GDM1 (cell line): ENCODE data around the gene GARS1.
"Not testable (repeated sequence)": the region's sequence is repeated elsewhere in the genome, so short reads cannot be mapped to it uniquely, and the experiment has no call there.

ENCODE experiments used
- DNase-seq: peaks from one replicate; lab custom pipeline; 2025; lab: John Stamatoyannopoulos, UW

Gene GARS1

DNA sequence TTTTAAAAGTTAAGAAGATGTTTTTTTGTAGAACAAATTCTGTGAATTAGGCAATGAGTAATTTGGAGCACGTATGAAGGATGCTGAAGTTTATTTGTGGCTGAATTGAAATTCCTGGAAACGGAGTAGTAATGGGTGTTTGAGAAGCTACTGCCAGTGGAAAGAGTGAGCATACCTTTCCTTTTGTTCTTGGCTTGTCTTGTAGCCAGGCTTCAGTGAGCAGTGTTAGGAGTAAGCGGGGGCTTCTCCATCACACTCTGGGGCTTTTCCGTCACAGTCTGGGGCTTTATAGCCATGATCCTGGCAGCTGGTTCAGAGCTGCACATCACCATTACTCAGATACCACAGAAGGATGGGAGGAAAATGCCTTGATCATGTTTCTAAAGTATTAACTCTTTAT is 32.3 kb downstream of the GARS1 start:
- no peak for DNase-seq

DNA sequence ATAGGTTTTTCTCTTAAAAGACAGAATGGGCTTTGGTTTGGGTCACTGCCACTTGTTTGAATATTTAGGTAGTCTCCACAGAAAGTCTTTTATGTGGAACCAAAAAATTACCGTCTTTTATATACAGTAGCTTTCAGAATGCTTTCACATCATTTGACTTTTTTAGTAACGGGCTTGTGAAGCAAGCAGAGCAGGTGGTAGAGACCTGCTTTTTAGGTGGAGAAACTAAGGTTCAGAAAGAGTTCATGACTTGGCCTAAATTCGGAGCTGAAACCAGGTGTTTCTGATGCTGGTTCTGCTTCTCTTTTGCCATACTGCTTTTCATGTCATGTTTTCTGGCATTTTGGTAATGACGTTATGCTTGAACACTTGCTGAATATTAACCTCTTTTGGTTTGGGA is 36.3 kb downstream of the GARS1 start:
- DNase-seq, result no peak

DNA sequence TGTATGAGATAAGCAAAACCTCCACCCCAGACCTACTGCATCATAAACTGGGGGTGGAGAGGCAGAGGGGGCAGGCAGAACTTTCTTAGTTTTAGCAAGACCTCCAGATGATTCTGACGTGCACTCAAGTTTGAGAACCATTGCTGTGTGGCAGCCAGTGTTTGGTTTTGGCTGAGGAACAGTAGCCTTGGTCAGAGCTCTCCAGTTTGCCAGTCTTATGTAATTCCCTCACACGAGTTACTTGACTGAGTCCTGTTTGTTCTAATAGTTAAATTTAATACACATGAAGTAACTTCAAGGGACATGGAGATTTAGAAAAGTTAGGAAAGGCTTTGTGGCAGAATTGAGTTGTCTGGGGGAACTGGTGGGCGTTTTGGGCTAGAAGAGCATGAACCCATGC is 38.5 kb downstream of the GARS1 start:
- DNase-seq, result no peak

DNA sequence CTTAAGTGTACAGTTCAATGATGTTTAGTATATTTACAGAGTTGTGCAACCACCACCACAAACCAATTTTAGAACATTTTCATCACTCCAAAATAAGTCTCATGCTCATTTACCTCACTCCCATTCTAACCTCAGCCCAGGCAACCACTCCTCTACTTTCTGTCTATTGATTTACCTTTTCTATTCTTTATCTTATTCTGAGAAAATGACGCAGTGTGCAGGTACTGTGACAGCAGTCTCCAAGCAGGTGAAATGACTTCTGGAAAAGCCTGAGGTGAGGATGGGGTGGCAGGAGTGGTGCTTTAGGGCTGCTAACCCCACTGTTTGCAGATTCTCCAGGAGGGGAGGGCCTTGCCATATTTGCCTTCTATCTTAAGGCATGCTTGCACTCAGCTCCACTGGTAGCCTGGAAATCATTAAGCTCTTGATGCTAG is 39.5 kb downstream of the GARS1 start:
- no peak for DNase-seq

DNA sequence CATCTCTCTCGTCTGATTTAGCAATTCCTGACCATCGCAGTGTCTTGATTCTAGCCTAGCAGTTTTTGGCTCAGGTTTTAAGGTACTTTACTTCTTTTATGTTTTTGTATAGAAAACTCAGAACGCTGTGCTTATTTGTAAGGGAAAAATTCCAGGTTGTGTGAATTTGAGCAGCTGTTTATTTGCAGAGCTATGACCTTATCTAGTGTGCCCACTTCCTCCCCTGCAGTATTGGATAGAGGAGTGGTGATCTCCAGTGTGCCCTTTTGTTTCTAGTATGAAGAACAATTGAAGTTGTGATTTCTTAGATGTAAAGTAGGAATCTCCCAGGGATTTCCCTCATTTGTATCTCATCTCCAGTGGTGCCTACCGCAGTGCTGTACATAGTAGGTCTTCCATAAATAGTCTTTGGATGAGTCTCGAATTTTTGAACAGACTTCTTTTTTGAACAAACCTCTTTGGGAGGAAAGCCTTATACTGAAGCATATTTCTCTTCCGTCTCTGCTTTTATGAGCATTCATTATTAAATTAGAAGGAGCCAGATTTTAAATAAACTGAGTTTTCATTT is 40.0 kb downstream of the GARS1 start:
- DNase-seq, result no peak

DNA sequence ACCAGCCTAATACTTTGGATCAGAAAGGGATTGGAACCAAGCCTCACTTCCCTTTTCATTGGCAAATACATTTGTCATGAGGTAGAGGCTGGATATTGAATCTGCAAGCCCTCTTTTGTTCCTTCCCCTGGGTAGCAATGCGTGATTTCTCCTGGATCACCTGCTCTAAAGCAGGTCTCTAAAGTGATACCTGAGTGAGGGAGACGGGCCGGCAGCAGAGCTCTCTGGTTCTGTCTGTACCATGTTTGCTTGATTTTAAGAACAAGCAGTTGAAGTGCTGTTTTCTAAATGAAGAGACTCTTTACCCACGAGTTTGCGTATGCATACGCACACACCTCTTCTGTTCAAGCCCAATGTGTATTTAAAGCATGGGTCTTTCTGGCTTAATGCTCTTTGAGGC is 41.1 kb downstream of the GARS1 start:
- no peak for DNase-seq

DNA sequence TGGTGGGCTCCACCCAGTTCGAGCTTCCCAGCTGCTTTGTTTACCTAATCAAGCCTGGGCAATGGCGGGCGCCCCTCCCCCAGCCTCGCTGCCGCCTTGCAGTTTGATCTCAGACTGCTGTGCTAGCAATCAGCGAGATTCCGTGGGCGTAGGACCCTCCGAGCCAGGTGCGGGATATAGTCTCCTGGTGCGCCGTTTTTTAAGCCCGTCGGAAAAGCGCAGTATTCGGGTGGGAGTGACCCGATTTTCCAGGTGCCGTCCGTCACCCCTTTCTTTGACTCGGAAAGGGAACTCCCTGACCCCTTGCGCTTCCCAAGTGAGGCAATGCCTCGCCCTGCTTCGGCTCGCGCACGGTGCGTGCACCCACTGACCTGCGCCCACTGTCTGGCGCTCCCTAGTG is 47.6 kb downstream of the GARS1 start:
- not testable (repeated sequence) for DNase-seq

DNA sequence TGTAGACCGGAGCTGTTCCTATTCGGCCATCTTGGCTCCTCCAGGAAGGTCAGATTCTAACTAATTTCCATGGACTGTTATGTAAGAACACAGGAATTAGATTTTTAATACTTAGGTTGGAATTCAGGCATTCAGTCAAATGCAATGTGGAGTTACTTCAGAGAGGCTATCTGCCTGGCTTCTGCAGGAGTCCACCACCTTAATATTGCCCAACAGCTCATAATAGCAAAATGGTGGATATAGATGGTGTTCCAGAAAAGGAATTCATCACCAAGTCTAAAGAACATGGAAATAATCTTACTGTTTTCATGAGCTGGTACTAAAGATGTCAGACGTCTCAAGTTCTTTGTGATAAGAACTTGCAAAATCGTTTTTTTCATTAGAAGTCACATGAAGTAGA is 48.1 kb downstream of the GARS1 start:
- DNase-seq, result no peak

DNA sequence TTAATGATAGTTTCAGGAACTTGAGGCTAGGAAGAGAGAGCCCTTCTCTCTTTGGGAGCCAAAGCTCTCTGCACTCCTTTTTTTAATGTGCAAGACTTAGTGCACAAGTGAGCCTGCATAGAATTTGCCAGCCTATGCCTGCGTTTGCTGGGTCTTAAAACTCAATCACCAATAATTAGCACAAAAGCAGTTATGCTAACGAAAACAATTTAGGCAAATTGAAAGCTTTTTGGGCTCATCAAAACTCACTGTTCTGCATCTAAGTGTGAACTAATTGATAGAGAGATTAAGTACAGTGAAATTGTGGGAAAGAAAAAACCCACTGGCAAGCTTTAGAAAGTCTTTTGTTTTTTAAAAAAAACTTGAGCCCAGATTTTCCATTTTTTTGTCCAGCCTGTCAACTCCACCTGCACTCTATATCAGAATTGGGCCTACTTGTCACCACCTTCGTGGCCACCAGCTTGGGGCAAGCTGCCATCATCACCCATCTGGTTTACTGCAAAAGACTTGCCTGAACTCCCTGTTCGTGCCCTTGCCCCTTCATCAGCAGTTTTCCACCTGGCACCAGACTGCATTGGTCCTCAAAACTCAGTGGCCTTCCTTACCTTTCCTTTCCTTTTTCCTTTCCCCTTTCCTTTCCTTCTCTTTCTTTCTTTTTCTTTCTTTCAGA is 49.7 kb downstream of the GARS1 start:
- DNase-seq, result no peak

DNA sequence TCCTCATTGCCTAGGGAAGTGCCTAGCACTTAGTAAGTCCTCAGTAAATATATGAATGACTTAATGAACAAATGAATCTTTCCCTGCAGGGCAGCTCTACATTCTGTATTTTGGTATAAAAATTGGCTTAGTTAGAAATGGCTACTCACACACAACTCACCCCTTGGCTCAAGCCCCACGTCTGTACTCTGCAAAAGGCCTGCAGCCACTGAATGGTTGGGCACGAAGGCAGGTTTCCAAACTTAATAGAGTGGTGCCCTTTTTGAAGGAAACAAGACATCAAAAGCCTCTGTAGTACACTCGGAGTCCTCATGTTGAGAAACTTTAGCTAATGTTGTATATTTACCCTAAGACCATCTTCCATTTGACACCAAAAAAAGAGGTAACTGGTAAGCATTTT is 51.0 kb downstream of the GARS1 start:
- no peak for DNase-seq

DNA sequence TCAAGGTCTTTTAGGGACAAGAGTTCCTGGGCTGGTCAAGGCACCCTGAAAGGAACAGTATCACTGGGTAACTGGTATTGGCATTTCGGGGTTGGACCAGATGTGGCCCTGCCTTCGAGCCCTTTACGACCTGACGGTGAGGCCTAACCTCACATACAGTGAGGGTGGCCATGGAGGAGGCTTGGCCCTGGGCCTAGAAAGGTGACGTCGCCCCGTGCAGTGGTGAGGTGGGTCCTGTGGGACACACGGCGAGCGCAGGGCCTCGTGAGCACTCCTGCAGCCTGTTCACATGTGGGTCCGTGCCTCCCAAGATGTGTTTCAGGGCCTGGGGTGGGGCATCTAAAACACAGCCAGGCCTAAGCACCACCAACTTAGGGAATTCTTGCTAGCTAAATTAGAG is 51.5 kb downstream of the GARS1 start:
- no peak for DNase-seq

DNA sequence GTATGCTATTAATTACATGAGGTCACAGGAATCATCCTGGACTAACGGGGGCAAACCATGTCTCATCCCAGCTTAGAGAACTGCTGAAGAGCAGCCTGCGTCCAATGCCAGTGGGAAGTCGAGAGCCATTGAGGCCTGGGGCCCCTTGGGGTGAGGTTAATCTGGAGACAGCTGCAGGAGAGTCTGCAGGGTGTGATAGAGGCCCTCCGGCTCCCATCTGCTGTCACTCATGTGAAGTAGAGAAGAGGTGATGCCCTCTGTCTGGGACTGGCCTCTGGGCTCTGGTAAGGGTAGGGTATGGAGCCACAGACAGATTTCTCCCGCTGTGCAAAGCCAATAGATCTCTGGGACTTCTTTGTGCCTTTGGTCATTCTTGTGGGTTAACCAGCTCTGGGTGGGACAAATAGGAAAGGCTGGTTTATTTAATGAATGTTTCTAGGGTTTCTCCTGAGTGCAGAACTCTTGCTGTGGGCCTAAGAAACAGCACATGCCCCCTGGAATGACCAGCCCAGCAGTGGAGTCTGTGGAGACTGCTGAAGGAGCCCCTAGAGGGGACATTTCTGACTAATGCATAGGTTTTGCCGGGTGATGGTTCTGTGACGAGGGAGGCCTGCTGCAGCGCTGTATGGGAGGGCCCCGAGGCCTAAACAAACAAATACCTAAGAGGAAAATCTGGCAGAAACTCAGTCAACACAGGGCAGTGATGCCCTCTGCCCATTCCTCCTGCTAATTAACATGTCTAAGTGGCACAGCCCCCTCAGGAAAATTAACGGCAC is 53.1 kb downstream of the GARS1 start:
- DNase-seq, result no peak

DNA sequence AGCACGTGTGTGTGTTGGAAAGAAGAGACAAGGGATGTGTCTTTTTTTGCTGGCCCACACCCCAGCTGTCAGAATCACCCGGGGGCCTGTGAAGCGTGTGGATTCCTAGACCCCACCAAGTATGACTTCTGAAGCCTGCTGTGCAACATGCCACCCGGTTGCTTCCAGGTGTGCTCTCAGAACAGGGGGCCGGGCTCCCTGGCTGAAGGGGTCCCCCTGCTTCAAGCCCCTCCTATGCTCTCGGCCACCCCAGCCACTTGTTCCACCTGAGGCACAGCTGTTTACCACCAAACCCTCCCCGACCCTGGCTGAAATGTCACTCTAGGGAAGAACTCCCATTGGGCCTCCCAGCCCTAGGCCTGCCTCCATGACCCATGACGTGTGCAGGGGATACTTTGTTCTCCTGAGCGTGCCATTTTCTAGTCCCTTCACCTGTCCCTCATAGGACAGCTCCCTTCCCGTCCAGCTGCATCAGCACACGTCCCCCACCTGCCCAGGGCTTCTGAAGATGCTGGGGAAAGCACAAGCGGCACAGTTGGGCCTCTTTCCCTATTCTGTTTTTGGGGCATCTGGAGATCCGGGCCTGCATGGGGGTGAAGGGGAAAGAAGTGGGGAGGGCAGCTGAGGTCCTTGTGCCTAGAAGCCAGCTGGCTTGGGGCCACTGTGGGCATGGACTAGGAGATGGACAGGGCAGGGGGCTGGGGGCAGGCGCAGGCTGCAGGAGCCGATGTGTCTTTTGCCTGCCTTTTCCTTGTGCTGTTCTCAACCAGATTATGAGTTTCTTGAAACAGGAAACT is 54.3 kb downstream of the GARS1 start:
- no peak for DNase-seq

DNA sequence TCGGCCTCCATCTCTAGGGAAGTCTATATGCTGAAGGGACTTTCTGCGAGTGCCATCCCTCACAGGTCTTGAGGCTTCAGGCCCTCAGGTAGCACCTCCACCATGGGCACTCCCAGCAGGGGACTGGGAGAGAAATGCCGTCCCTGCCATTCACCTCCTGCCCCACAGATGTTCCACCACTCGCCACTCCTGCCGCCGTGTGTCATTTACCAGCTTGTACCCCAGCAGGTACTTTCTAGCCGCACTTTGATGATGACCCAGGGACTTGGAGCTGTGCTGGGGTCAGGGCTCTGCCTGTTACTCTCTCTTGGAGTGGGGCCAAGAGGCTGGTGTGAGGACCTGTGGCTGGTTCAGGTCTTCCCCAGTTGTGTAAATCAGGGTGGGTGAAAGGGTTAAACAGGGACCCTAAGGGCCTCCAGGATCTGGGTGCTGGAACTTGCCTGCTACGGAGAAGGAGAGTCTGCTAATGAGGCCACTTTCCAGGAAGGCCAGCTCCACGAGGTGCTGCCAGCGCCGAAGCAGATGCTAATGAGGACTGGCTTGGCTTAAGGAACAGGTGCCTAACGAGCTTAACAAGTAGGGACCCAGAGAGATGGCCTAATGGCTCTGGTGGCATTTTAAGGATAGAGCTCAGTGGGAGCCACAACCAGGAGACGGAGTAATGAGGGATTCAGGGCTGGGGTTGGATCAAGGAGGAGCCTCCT is 55.2 kb downstream of the GARS1 start:
- DNase-seq, result no peak

DNA sequence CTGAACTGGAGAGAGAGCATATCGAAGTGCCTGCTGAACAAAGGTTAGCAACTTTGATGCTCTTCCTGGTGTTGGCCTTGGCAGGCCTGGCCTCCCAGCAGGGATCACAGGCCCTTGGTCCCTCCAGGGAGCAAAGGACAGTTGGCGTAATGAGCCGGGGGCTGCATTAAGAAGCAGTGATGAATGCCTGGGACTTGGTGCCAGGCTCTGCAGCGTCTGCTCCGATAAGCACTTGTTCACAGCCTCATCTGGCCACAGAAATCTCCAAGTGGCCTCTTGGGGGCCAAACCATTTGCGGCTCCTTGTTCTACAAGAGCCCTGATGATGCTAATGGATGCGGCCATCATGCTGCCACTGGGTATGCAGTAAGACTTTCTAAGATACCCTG is 55.7 kb downstream of the GARS1 start:
- no peak for DNase-seq

DNA sequence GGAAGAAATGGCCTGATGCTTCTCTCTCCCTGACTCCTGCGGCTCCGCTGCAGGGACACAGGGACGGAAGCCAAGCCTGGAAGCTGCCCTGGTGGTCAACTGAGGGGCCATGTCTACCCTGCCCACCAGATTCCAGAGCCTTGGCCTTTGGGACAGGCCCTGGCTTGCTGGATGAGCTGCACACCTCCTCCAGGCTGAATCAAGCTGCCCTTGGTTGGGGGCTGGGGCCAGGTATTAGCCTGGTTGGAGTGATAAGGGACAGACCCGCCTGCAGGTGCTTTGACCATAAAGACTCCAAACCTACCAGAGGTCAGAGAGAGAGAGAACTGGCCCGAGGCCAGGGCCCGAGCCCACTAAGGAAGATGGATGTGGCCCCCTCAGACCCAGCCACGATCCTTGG is 57.5 kb downstream of the GARS1 start:
- no peak for DNase-seq

DNA sequence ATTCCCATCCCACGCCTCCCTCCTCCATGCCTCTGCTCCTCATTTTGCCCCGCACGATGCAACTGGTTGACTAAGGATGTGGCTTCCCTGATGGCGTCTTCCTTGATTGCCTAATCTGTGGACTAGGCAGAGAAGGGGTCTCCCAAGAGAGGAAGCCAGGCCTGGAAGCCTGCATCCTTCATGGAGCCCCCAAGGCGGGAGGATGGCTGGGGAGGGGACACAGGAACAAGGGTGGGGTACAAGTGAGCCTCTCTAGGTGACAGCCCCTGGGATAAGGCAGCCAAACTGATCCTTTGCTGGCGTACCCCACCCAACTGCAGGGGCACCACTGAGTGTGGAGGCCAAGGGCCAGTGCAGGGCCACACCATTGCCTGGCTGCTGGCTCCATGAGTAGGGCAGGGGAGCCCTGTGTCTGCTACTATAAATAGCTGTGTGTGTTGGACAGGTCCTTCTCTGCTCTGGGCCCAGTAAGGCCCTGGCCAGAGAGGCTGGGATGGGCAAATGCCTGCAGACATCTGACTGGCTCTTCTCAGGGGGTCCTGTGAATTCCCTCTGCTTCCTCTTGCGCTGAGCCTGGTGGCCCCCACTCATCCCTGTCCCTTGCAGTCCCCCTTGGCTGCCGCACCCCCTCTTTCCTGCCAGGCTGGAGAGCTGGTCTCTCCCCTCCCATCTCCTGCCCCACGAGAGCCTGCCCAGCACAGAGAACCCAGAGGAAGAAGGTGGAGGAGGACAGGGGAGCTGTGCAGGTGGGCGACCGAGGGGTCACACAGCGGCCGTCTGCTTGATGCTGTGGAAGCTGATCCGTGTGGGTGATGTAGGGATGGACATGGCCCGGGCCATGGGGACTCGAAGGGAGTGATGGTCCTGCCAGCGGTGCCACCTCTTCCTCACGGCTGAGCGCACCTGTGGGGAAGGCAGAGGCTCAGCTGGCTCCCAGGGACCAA is 58.3 kb downstream of the GARS1 start:
- no peak for DNase-seq

DNA sequence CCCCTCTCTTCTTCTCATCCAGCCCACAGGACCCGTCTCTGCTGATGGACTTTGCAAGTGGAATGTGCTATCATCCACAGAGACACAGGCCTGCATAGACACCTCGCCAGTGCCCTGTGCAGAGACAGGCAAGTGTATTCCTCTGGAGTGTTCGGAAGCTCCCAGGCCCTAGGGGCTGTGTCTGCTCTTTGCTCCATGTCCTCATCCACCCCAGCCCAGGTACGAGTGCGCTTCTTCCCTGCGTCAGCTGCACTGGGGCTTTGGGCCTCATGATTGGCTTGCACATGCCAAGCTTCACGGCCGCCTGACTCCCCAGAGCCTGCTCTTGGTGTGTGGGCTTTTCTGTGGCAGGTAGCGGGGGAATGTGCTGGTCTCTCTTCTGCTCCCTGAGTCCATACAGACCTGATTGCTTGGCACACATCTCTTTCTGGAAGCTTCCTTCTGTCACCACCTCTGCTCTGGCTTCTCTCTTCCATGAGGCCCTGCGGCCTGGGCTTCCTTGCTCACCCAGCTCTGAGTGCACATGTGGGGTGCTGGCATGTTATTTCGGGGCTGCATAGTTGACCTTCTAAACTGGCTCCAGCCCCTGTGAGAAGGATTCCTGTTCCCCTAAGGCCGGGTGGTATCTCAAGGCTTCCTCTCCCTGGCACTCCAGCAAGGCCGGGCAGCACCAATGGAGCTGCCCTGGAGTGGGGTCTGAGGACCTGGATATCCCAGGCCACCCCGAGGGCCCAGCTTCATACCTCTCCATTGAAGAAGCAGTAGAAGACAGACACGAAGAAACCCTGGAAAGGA is 59.8 kb downstream of the GARS1 start:
- DNase-seq, result no peak

DNA sequence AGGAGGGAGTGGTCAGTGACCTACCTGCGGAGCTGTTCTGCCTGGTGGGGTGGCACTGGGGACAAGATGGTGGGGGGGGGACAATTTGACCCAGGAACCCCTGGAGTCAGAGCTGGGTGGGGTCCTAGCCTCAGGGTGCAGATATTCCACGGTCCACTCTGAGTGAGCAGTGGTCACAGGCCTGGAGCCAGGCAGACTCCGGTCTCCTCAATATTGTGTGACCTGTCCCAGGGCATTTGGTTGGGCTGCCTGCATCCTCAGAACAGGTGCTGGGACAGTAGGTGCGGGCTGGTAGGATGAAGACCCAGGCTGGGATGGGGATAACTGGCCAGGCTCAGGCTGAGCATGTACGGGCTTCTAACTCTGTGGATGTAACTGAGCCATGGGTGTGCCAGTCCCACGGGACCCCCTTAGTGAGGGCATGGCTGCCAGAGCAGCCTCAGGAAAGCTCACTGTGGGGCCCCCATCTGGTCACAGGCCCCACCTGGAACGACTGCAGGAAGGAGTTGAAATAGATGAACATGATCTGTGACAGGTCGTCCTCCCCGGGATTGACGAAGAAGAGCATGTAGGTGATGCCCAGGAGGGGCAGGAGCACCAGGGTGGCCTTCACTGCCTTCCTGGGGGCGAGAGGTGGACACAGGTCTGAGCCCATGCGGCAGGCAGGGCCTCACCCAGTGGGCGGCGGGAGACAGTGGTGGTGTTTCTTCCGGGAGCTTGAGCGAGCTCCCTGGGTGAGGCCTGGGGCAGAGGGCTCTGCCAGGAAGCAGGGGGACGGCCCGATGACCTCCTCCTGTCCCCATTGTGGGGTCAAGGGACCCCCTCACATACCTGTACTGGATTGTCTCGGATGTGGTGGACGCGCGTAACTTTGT is 60.7 kb downstream of the GARS1 start:
- DNase-seq, result no peak
